HCT116 (cell line): ENCODE measurements around the gene ECE2. TPM values are rescaled to one million over a fixed set of nuclear protein-coding genes. Genes with fewer than 3 reads are reported as not detected.

Experiments
- ATAC-seq: fragments of 200-7000 bp; cut with Tn5 transposase; 2 replicates; pipeline ENCODE4 v1.9.1; 2020; ENCODE audit warnings: mild to moderate bottlenecking, moderate library complexity
- BruUV-seq: library from RNA; stranded (reverse); fragments of 400-500 nt; replicated peaks from 2 replicates; lab custom pipeline; 2021; lab: Mats Ljungman, UMichigan
- CTCF ChIA-PET: fragments of 300-600 bp; sonication (Branson Sonifier 250); formaldehyde crosslinking; loops from one replicate; lab custom pipeline; 2021; ENCODE audit warnings: antibody characterized with exemption; lab: Charles Lee
- POLR2A ChIA-PET: fragments of 300-600, 350-600 bp; sonication (Branson Sonifier 250); formaldehyde crosslinking; loops from one replicate; lab custom pipeline; 2021; ENCODE audit warnings: antibody characterized with exemption; lab: Charles Lee
- RAD21 ChIA-PET, 2 experiments: fragments of 300-600 bp; sonication (Branson Sonifier 250); formaldehyde crosslinking; loops; one replicate each; lab custom pipeline; 2023; ENCODE audit warnings: low total read pairs in 2 of 2; ENCODE audit not compliant: uncharacterized antibody in 2 of 2, unreplicated experiment in 2 of 2, low non-redundant PET in 1 of 2; lab: Charles Lee
- DNase-seq: peaks from one replicate; pipeline ENCODE4 v3.0.0-alpha.2; 2010; ENCODE audit warnings: low read depth, low spot score
- H2AFZ ChIP-seq: fragments of 200-600 bp; shearing (Covaris generic), sonication (generic); 2 replicates; pipeline ENCODE4 v1.6.1; 2017; ENCODE audit warnings: low read depth, mixed run types, mixed read lengths, antibody characterized with exemption, low read length; ENCODE audit not compliant: poor library complexity, severe bottlenecking
- H3K27ac ChIP-seq: 2 replicates; pipeline ENCODE4 v1.5.1; 2012; ENCODE audit warnings: low read depth, low read length
- H3K27me3 ChIP-seq: fragments of 200-600 bp; sonication (generic); 2 replicates; pipeline ENCODE4 v1.6.1; 2016; ENCODE audit warnings: mixed run types, low read length, mixed read lengths; ENCODE audit not compliant: insufficient read depth
- H3K36me3 ChIP-seq, 2 experiments: fragments of 200-500 bp in 1 of 2; fragments of 200-600 bp in 1 of 2; sonication (Bioruptor generic) in 1 of 2; sonication (generic) in 1 of 2; 2 replicates each; pipeline versions ENCODE4 v1.5.1 to v1.6.1; 2014 to 2016; ENCODE audit warnings: low read length in 2 of 2, inconsistent platforms in 1 of 2, mixed read lengths in 1 of 2, mixed run types in 1 of 2; ENCODE audit not compliant: insufficient read depth in 2 of 2, control insufficient read depth in 1 of 2
- H3K4me1 ChIP-seq, 2 experiments: fragments of 200-600 bp in 1 of 2; sonication (generic) in 1 of 2; 2 replicates each; pipeline versions ENCODE4 v1.5.1 to v1.6.1; 2012 to 2017; ENCODE audit warnings: low read length in 2 of 2, inconsistent platforms in 1 of 2, mild to moderate bottlenecking in 1 of 2, mixed read lengths in 1 of 2, mixed run types in 1 of 2, moderate library complexity in 1 of 2; ENCODE audit not compliant: insufficient read depth in 2 of 2, control insufficient read depth in 1 of 2
- H3K4me2 ChIP-seq: fragments of 200-600 bp; sonication (generic); 2 replicates; pipeline ENCODE4 v1.6.1; 2017; ENCODE audit warnings: mixed run types, low read length, mixed read lengths
- H3K4me3 ChIP-seq, 2 experiments: fragments of 200-600 bp in 1 of 2; sonication (generic) in 1 of 2; replicated peaks in 1 of 2; 2 replicates each; pipeline ENCODE4 v1.5.1; 2011 to 2016; ENCODE audit warnings: low read length in 2 of 2, control low read depth in 1 of 2, low read depth in 1 of 2, mild to moderate bottlenecking in 1 of 2, mixed read lengths in 1 of 2, mixed run types in 1 of 2
- H3K79me2 ChIP-seq: fragments of 200-600 bp; sonication (generic); 2 replicates; pipeline ENCODE4 v1.6.1; 2017; ENCODE audit warnings: mild to moderate bottlenecking, mixed run types, low read length, moderate library complexity, mixed read lengths; ENCODE audit not compliant: insufficient read depth
- H3K9ac ChIP-seq: fragments of 200-600 bp; sonication (generic); 2 replicates; pipeline ENCODE4 v1.6.1; 2016; ENCODE audit warnings: low read length, mixed read lengths
- H3K9me2 ChIP-seq: fragments of 200-600 bp; sonication (generic), shearing (Covaris generic); 2 replicates; pipeline ENCODE4 v1.6.1; 2017; ENCODE audit warnings: mixed run types, mild to moderate bottlenecking, moderate library complexity; ENCODE audit not compliant: insufficient read depth
- H3K9me3 ChIP-seq, 2 experiments: fragments of 200-500 bp in 1 of 2; fragments of 200-600 bp in 1 of 2; sonication (Bioruptor generic) in 1 of 2; sonication (generic) in 1 of 2; 2 replicates each; pipeline ENCODE4 v1.6.1; 2014 to 2017; ENCODE audit warnings: low read length in 2 of 2, mixed read lengths in 2 of 2, inconsistent platforms in 1 of 2, low read depth in 1 of 2, mild to moderate bottlenecking in 1 of 2, mixed run types in 1 of 2, moderate library complexity in 1 of 2; ENCODE audit not compliant: control insufficient read depth in 1 of 2, insufficient read depth in 1 of 2
- H4K20me1 ChIP-seq: fragments of 200-600 bp; sonication (generic), shearing (Covaris generic); 2 replicates; pipeline ENCODE4 v1.6.1; 2017; ENCODE audit warnings: mixed run types, mild to moderate bottlenecking, moderate library complexity; ENCODE audit not compliant: insufficient read depth
- CBX3 ChIP-seq: IDR thresholded peaks from 2 replicates; pipeline ENCODE4 v1.6.1; 2012; ENCODE audit warnings: low read depth
- ELF1 ChIP-seq: IDR thresholded peaks from 2 replicates; pipeline ENCODE4 v1.6.1; 2012; ENCODE audit warnings: low read depth, borderline replicate concordance
- FOSL1 ChIP-seq: IDR thresholded peaks from 2 replicates; pipeline ENCODE4 v1.6.1; 2012; ENCODE audit warnings: low read depth
- POLR2A ChIP-seq: IDR thresholded peaks from 2 replicates; pipeline ENCODE4 v1.7.0; 2011; ENCODE audit warnings: borderline replicate concordance; ENCODE audit not compliant: insufficient read depth, insufficient read length; ENCODE audit errors: extremely low read depth
- POLR2AphosphoS5 ChIP-seq: IDR thresholded peaks from 2 replicates; pipeline ENCODE4 v1.6.1; 2011; ENCODE audit warnings: mild to moderate bottlenecking, low read depth, low read length, moderate library complexity
- SP1 ChIP-seq: IDR thresholded peaks from 2 replicates; pipeline ENCODE4 v1.6.1; 2012; ENCODE audit warnings: low read depth
- TCF7L2 ChIP-seq: IDR thresholded peaks from 2 replicates; pipeline ENCODE4 v1.7.0; 2011; ENCODE audit warnings: borderline replicate concordance, inconsistent platforms; ENCODE audit not compliant: insufficient read depth, insufficient read length; ENCODE audit errors: extremely low read depth
- YY1 ChIP-seq: IDR thresholded peaks from 2 replicates; pipeline ENCODE4 v1.6.1; 2011; ENCODE audit warnings: low read length, low read depth, moderate library complexity, mild to moderate bottlenecking; ENCODE audit not compliant: insufficient replicate concordance; ENCODE audit errors: extremely low read depth
- intact Hi-C: fragments of 100-400 bp; cut with micrococcal nuclease; formaldehyde crosslinking; loops from 2 replicates; pipeline ENCODE4 v1.10.0; 2022
- total RNA-seq: library from RNA; stranded (reverse); gene quantifications from one replicate; pipeline ENCODE4 v1.2.1, GENCODE V29; 2021; ENCODE audit not compliant: unreplicated experiment
- TF ChIP-seq, protein P1 (sequence below): IDR thresholded peaks from 2 replicates; pipeline ENCODE4 v1.6.1; 2011; ENCODE audit warnings: mild to moderate bottlenecking, low read length, moderate library complexity; ENCODE audit not compliant: insufficient replicate concordance; ENCODE audit errors: extremely low read depth
- TF ChIP-seq, protein P2 (sequence below): IDR thresholded peaks from 2 replicates; pipeline ENCODE4 v1.6.1; 2012; ENCODE audit warnings: low read depth
- TF ChIP-seq, protein P3 (sequence below): IDR thresholded peaks from 2 replicates; pipeline ENCODE4 v1.6.1; 2012
- TF ChIP-seq, protein P4 (sequence below), 3 experiments: fragments of 200-600 bp in 1 of 3; sonication (generic) in 1 of 3; IDR thresholded peaks in 2 of 3; conservative IDR thresholded peaks in 1 of 3; 2 replicates each; pipeline ENCODE4 v1.5.1; 2012 to 2017; ENCODE audit warnings: low read depth in 2 of 3, low read length in 2 of 3, antibody characterized with exemption in 1 of 3, borderline replicate concordance in 1 of 3, control low read depth in 1 of 3, mild to moderate bottlenecking in 1 of 3, mixed read lengths in 1 of 3, mixed run types in 1 of 3, moderate library complexity in 1 of 3; ENCODE audit not compliant: insufficient read depth in 1 of 3

The ECE2 gene
- total RNA-seq, 1 experiment from 2014 or later, result not detected

DNA sequence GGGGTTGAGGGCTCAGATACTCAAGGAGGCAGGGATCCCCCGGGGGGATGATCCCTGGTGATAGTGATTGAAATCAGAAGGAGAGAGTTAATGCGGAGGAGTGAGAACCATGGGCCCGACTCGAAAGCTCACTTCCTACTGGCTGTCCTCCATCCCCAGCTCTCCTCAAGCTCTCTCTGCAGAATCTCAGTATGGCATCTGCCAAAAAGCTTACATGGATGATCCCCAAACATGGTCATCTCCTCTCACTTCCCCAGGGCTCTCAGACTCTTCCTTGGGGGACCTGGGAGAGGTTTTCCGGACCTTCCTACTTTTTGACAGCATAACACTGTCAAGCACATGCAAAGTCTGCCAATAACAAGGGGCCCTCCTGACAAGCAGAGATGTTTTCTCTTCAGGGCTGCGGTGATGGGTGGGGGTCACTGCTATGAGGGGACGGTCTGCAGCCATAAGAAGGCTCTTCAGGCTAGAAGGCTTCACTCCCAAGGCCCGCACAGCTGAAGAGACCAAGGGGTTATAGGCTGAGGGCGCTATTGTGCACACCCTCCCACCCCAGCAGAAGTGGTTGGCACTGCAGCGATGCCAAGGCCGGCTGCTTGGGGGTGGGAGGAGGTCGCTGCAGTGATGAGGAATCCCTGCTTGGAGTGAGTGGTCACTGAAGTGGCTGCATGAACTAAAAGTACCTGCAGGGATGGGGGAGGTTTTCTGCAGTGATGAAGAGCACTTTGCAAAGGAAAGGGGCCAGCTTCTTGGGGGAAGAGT, 47.3 kb upstream of the ECE2 start:
- ChIA-PET RAD21 (interaction anchor here (0.5 kb wide), 2 partner anchors 31 to 60 kb away, joined by 3 to 8 read pairs; no protein-coding TSS in a partner anchor), CTCF (interaction anchor here (1.0 to 2.7 kb wide), 10 partner anchors 9 to 70 kb away, joined by 3 to 12 read pairs (median 6); partner anchors contain the start of gene ABCF3), POLR2A (interaction anchor here (1.3 to 1.4 kb wide), 2 partner anchors 18 to 54 kb away, joined by 3 read pairs; partner anchors contain the start of gene AP2M1)
- Histone ChIP-seq H3K4me1 (peaks cover 0 to 18% of the 10 kb centered on the region in 2 experiments; a peak in 3 of 4 replicates), H3K9ac (no peak overlapping the region), H3K4me3 (peak overlapping the region; percentile 38 to 73), H3K9me2 (no peaks in the 10 kb centered on the region), H3K27ac (no peak overlapping the region), H3K36me3 (no peaks in the 10 kb centered on the region), H3K4me2 (peak overlapping the region; percentile 97), H3K79me2 (no peaks in the 10 kb centered on the region), H3K9me3 (no peaks in the 10 kb centered on the region), H3K27me3 (no peaks in the 10 kb centered on the region), H2AFZ (no peak overlapping the region), H4K20me1 (no peaks in the 10 kb centered on the region)
- DNase-seq (no peak), ATAC-seq (no peak)
- intact Hi-C loops, result no loop called here
- BruUV-seq, result no TSS peak
- TF ChIP-seq YY1 (no peak), ELF1 (no peak), POLR2AphosphoS5 (no peak), FOSL1 (no peak), POLR2A (no peak), CBX3 (no peak), TCF7L2 (no peak), SP1 (no peak)
- TF ChIP-seq, protein P1, sequence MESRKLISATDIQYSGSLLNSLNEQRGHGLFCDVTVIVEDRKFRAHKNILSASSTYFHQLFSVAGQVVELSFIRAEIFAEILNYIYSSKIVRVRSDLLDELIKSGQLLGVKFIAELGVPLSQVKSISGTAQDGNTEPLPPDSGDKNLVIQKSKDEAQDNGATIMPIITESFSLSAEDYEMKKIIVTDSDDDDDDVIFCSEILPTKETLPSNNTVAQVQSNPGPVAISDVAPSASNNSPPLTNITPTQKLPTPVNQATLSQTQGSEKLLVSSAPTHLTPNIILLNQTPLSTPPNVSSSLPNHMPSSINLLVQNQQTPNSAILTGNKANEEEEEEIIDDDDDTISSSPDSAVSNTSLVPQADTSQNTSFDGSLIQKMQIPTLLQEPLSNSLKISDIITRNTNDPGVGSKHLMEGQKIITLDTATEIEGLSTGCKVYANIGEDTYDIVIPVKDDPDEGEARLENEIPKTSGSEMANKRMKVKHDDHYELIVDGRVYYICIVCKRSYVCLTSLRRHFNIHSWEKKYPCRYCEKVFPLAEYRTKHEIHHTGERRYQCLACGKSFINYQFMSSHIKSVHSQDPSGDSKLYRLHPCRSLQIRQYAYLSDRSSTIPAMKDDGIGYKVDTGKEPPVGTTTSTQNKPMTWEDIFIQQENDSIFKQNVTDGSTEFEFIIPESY, result no peak
- TF ChIP-seq, protein P2, sequence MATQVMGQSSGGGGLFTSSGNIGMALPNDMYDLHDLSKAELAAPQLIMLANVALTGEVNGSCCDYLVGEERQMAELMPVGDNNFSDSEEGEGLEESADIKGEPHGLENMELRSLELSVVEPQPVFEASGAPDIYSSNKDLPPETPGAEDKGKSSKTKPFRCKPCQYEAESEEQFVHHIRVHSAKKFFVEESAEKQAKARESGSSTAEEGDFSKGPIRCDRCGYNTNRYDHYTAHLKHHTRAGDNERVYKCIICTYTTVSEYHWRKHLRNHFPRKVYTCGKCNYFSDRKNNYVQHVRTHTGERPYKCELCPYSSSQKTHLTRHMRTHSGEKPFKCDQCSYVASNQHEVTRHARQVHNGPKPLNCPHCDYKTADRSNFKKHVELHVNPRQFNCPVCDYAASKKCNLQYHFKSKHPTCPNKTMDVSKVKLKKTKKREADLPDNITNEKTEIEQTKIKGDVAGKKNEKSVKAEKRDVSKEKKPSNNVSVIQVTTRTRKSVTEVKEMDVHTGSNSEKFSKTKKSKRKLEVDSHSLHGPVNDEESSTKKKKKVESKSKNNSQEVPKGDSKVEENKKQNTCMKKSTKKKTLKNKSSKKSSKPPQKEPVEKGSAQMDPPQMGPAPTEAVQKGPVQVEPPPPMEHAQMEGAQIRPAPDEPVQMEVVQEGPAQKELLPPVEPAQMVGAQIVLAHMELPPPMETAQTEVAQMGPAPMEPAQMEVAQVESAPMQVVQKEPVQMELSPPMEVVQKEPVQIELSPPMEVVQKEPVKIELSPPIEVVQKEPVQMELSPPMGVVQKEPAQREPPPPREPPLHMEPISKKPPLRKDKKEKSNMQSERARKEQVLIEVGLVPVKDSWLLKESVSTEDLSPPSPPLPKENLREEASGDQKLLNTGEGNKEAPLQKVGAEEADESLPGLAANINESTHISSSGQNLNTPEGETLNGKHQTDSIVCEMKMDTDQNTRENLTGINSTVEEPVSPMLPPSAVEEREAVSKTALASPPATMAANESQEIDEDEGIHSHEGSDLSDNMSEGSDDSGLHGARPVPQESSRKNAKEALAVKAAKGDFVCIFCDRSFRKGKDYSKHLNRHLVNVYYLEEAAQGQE, result no peak
- TF ChIP-seq, protein P3, sequence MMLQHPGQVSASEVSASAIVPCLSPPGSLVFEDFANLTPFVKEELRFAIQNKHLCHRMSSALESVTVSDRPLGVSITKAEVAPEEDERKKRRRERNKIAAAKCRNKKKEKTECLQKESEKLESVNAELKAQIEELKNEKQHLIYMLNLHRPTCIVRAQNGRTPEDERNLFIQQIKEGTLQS, result no peak
- TF ChIP-seq, protein P4, sequence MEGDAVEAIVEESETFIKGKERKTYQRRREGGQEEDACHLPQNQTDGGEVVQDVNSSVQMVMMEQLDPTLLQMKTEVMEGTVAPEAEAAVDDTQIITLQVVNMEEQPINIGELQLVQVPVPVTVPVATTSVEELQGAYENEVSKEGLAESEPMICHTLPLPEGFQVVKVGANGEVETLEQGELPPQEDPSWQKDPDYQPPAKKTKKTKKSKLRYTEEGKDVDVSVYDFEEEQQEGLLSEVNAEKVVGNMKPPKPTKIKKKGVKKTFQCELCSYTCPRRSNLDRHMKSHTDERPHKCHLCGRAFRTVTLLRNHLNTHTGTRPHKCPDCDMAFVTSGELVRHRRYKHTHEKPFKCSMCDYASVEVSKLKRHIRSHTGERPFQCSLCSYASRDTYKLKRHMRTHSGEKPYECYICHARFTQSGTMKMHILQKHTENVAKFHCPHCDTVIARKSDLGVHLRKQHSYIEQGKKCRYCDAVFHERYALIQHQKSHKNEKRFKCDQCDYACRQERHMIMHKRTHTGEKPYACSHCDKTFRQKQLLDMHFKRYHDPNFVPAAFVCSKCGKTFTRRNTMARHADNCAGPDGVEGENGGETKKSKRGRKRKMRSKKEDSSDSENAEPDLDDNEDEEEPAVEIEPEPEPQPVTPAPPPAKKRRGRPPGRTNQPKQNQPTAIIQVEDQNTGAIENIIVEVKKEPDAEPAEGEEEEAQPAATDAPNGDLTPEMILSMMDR (IDR thresholded peaks at IDR 0.05 in 2 of 3, conservative IDR thresholded peaks at IDR 0.05 in 1 of 3; ENCODE audit: borderline replicate concordance in 1 of 3, insufficient read depth in 1 of 3, low read depth in 2 of 3, low read length in 2 of 3), result no peak
